Measurements from ENCODE around the gene SERPINA6. TPM values are rescaled to one million over a fixed set of nuclear protein-coding genes. Genes with fewer than 3 reads are reported as not detected.

The SERPINA6 gene
- polyA plus RNA-seq, 1 donor (not counting 4 experiments of a cell fraction or from before 2014, with no cell fraction given), result not detected

DNA sequence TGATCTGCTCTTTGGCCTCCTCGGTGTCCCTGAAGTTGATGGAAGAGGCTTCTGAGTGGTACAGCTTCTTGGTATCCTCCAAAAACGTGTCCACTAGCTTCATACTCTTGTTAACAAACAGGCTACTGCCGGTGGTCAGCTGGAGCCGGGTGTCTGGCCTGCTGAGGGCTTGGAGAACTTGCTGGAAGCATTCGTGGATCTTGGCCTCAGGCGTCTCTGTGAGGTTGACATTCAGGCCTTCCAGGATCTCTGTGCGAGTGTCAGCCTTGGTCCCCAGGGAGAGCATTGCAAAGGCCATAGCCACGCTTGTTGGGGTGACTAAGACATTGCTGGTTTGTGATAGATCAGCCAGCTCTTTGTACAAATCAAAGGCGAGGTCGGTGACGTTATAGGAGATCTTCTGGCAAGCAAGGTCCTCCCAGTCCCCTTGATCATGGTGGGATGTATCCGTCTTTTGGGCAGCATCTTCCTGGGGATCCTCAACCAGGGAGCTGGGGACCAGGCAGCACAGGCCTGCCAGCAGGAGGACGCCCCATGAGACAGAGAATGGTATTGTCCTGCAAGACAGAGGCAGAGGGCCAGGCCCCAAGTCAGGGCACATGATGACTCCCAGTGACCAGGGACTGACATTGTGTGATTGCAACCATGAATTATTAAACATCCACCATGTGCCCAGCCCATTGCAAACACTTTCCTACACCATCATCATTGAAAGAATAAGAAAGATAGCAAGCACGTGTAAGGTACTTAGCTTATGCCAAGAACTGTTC, 43.2 kb upstream of the SERPINA6 start, which contains the start of gene SERPINA2:
Gene SERPINA2, minus strand, starts transcription at position 553 of the 770 bp plus-strand sequence.
- H3K27me3 ChIP-seq (ENCODE audit: control insufficient read depth, extremely low read depth, insufficient read depth, low read length), result no peaks in the 10 kb centered on the region
- H2AFZ ChIP-seq (ENCODE audit: control insufficient read depth, low read length), result no peak within 1 kb of the TSS
- no peak for DNase-seq (ENCODE audit: low read depth, low spot score)
- no peak within 1 kb of the TSS for H3K4me3 ChIP-seq (ENCODE audit: control insufficient read depth in 2 of 3, extremely low read depth in 1 of 3, insufficient read depth in 2 of 3, low read depth in 1 of 3, low read length in 3 of 3)
- H4K20me1 ChIP-seq (ENCODE audit: control insufficient read depth, extremely low read depth, insufficient read depth, low read length), result no peaks in the 10 kb centered on the region
- H3K9me1 ChIP-seq (ENCODE audit: control insufficient read depth, extremely low read depth, insufficient read depth, low read length), result no peaks in the 10 kb centered on the region
- dilution Hi-C loops (cut with MboI; ENCODE audit: extremely low pct_ligation_motif_present, low sequenced_read_pairs), result no loop called here
- FAIRE-seq, result no peak
- no peaks in the 10 kb centered on the region for H3K4me1 ChIP-seq (ENCODE audit: control insufficient read depth, extremely low read depth, insufficient read depth, low read length)
- no peak within 1 kb of the TSS for H3K4me2 ChIP-seq (ENCODE audit: control insufficient read depth, extremely low read depth, insufficient read depth, low read depth, low read length)
- no peak within 1 kb of the TSS for H3K9ac ChIP-seq (ENCODE audit: control insufficient read depth, extremely low read depth, insufficient read depth, low read length)
- H3K36me3 ChIP-seq (ENCODE audit: control insufficient read depth in 2 of 2, extremely low read depth in 1 of 2, insufficient read depth in 2 of 2, low read length in 2 of 2), result no peaks in the 10 kb centered on the region
- no peaks in the 10 kb centered on the region for H3K9me3 ChIP-seq (ENCODE audit: control insufficient read depth, low read depth, low read length)
- H3K27ac ChIP-seq (ENCODE audit: control insufficient read depth, insufficient read depth, low read length), result no peak within 1 kb of the TSS
- TF ChIP-seq EZH2 (IDR thresholded peaks at IDR 0.05; ENCODE audit: low read length), result no peak
- TF ChIP-seq CTCF (optimal IDR thresholded peaks at IDR 0.05 in 1 of 3, IDR thresholded peaks at IDR 0.05 in 1 of 3, conservative IDR thresholded peaks at IDR 0.05 in 1 of 3; ENCODE audit: extremely low read depth in 1 of 3, insufficient read depth in 2 of 3, low read length in 3 of 3), result no peak
- H3K79me2 ChIP-seq (ENCODE audit: control insufficient read depth, insufficient read depth, low read length), result no peaks in the 10 kb centered on the region

- no peaks in the 10 kb centered on the region for H3K27me3 ChIP-seq (ENCODE audit: control insufficient read depth, extremely low read depth, insufficient read depth, low read length)
- H3K36me3 ChIP-seq (ENCODE audit: control insufficient read depth in 2 of 2, extremely low read depth in 1 of 2, insufficient read depth in 2 of 2, low read length in 2 of 2), result no peaks in the 10 kb centered on the region
- no peaks in the 10 kb centered on the region for H4K20me1 ChIP-seq (ENCODE audit: control insufficient read depth, extremely low read depth, insufficient read depth, low read length)
- H3K9me1 ChIP-seq (ENCODE audit: control insufficient read depth, extremely low read depth, insufficient read depth, low read length), result no peaks in the 10 kb centered on the region
- FAIRE-seq (no peak), DNase-seq (ENCODE audit: low read depth, low spot score) (no peak)
- TF ChIP-seq CTCF (optimal IDR thresholded peaks at IDR 0.05 in 1 of 3, IDR thresholded peaks at IDR 0.05 in 1 of 3, conservative IDR thresholded peaks at IDR 0.05 in 1 of 3; ENCODE audit: extremely low read depth in 1 of 3, insufficient read depth in 2 of 3, low read length in 3 of 3) (no peak), EZH2 (IDR thresholded peaks at IDR 0.05; ENCODE audit: low read length) (no peak)
- H3K9ac ChIP-seq (ENCODE audit: control insufficient read depth, extremely low read depth, insufficient read depth, low read length), result no peak overlapping the region
- H2AFZ ChIP-seq (ENCODE audit: control insufficient read depth, low read length), result no peak overlapping the region
- no peak overlapping the region for H3K4me3 ChIP-seq (ENCODE audit: control insufficient read depth in 2 of 3, extremely low read depth in 1 of 3, insufficient read depth in 2 of 3, low read depth in 1 of 3, low read length in 3 of 3)
- no peak overlapping the region for H3K27ac ChIP-seq (ENCODE audit: control insufficient read depth, insufficient read depth, low read length)
- H3K79me2 ChIP-seq (ENCODE audit: control insufficient read depth, insufficient read depth, low read length), result no peaks in the 10 kb centered on the region
- H3K9me3 ChIP-seq (ENCODE audit: control insufficient read depth, low read depth, low read length), result no peaks in the 10 kb centered on the region
- dilution Hi-C loops (cut with MboI; ENCODE audit: extremely low pct_ligation_motif_present, low sequenced_read_pairs), result no loop called here
- H3K4me1 ChIP-seq (ENCODE audit: control insufficient read depth, extremely low read depth, insufficient read depth, low read length), result no peaks in the 10 kb centered on the region
- no peak overlapping the region for H3K4me2 ChIP-seq (ENCODE audit: control insufficient read depth, extremely low read depth, insufficient read depth, low read depth, low read length)
Observed at GRCh38 chr14:94365624-94366023, 42.5 kb upstream of the SERPINA6 start.
